ENCODE results near the gene CWF19L1.
A peak's percentile ranks its signal among the peaks of the same experiment; 100 is the strongest.

CWF19L1 gene

DNA sequence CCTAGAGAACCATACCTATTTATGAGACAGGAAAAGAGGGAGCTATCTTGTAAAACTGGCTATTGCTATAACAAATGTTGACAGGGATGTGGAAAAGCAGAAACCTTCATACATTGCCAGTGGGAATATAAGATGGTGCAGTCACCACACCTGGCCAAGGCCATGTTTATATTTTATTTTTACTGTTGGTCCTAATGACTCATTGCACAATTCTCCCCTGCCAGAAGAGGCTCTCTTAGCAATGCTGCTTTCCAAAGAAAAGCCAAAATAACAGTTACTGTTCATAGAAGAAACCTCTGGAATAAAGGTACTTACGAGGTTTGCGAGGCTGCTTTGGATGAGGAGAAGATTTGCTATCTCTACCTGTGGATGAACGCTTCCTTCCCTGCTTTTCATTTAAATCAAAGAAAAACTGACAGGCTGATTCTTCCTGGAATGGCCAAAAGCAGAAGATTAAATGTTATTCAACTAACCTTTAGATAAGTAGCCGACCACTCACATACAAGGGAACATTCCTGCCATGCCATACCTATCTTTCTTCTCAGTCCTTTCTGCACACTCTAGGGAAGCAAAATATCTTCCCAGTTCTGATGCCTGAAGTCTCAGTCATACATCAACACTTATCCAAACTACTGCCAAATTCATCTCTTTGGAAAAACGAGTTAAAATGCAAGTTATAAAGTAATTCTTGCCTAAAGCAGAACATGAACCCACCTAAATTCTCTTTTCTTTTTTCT is 21.8 kb downstream of the CWF19L1 start:
- no peak for FAIRE-seq

DNA sequence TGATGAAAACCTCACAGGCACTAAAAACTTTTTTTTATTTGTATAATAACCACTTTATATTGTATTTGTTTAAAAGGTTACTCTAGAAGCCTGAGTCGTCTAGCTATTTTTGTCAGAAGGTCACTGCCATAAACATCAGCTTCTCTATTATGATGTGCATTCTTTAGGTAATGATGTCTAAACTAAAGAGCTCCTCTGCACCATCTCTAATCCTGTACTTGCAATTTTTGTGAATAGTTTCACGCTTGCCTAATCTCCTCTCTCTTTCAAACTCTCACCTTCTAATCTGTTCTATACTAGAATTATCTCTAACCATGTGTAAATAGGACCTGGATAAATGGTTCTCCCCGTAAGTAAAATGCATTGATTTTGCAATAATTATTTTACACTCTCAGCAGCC is 27.6 kb downstream of the CWF19L1 start:
- FAIRE-seq: no peak

DNA sequence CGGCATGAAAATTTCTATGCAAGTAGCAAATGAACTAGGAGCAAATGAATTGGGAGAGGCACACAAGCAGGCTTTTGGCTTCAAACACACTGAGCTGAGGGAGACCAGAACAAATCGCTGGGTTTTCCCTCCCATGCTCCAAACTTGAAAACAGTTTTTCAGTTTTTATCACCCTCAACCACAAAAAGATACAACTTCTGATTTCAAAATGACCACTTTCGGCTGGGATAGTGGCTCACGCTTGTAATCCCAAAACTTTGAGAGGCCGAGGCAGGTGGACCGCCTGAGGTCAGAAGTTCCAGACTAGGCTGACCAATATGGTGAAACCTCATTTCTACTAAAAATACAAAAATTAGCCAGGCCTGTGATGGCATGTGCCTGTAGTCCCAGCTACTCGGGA is 29.0 kb downstream of the CWF19L1 start:
- FAIRE-seq: no peak

DNA sequence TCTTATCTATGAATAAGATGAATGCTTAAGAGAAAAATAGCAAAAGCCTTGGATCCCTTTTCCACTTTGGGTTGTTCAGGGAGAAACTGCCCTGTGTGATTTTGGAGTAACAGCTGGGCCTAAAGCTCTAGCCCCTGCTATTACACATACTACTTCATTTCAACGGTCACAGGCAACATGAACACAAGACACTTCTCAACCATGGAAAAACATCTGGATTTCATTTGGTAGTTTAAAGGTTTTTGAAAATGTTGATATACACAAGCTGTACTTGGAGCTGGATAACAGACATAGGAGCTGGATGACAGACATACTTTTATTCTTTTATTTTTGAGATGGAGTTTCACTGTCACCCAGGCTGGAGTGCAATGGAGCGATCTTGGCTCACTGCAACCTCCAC is 35.3 kb downstream of the CWF19L1 start:
- no peak for FAIRE-seq

DNA sequence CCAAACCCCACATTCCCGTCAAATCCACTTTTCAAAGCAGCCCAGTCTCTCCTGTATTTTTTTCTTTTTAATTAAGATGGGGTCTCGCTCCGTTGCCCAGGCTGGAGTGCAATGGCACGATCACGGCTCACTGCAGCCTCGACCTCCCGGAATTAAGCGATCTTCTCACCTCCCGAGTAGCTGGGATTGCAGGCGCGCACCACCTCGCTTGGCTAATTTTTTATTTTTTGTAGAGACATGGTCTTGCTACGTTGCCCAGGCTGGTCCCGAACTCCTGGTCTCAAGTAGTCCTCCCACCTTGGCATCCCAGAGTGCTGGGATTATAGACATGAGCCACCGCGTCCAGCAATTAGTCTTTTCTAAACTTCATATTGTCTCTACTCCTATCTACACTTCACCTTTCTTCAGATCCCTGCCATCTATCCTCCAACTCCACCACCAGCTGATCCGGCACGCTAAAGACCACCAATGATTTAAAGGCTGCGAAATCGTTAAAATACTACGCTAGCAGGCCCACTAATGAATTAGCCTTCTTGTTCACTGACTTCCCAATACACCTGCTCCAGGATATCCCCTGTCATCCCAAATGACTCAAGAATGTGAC is 37.5 kb downstream of the CWF19L1 start:
- no peak for FAIRE-seq

DNA sequence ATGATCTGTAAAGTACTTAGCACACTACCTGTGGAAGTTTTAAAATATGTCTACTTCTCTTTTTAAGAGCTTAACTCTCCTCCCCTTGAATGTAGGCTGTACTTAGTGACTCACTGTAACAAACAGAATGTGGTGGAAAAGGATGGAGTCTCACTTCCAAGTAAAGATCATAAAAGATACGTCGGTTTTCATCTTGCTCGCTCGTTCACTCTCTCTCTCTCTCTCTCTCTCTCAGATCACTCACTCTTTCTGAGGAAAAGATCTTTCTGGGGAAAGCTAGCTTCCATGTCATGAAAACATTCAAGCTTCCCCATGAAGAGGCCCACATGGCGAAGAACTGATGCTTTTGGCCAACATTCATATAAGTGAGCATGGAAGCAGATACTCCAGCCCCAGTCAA is 43.6 kb downstream of the CWF19L1 start:
- no peak for FAIRE-seq

DNA sequence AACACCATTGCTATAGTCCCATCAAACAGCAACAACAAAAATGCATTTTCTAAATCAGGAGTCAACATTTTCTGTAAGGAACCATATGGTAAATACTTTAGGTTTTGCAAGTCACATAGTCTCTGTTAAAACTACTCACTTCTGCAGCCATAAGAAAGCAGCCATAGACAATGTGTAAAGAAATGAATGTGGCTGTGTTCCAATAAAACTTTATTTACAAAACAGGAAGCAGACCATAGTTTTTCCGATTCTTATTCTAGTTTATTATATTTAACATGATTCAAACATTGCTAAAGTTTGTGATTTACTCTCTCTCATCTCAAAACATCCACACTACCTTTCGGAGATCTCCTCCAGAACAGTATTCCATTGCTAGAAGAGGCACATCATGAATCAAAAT is 44.9 kb downstream of the CWF19L1 start:
- no peak for FAIRE-seq

DNA sequence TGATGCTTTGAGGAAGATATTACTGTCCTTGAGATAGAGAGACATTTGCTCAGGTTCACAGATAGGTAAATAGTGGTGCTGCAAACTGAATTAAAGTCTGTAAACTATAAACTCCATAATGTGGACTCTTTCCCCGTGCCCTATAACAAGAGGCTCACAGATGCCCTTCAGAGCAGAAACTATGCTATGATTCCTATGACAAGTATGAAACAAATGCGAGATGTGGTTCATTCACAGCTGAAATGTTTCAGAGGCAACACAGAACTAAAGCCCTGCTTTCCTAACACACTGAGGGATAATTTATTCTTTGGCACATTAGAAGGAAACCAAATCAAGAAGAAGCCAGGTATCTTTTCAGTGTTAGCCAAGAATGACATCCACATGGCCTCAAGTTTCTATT is 51.4 kb downstream of the CWF19L1 start:
- no peak for FAIRE-seq

DNA sequence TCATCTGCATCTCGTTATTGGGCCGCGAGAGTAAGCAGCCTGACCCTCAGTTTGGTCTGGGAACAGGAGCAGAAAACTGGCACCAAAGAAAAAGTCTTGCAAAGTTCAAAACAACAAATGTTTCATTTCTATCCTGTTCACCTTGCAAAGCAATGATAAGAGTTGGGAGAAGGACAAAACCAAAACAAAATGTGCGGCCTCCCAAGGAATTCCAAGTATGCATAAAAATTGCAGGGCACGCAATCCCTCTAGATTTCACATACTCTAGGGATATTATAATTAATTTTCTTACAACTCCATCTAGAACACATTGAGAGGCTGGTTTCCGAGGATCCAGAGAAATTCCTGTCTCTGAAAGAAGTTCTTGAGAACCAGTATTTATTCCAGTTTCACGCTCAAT is 58.1 kb downstream of the CWF19L1 start:
- FAIRE-seq: no peak

DNA sequence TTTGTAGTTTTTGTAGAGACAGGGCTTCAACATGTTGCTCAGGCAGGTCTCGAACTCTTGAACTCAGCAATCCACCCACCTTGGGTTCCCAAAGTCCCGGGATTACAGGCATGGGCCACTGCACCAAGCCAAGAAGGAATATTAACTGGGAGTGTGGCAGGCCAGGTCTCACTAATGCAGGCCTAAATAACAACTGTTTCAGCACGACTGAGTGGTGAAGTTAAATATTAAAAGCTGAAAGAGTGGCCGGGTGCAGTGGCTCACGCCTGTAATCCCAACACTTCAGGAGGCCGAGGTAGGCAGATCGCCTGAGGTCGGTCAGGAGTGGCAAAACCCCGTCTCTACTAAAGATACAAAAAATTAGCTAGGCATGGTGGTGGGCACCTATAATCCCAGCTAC is 59.2 kb downstream of the CWF19L1 start:
- no peak for FAIRE-seq

DNA sequence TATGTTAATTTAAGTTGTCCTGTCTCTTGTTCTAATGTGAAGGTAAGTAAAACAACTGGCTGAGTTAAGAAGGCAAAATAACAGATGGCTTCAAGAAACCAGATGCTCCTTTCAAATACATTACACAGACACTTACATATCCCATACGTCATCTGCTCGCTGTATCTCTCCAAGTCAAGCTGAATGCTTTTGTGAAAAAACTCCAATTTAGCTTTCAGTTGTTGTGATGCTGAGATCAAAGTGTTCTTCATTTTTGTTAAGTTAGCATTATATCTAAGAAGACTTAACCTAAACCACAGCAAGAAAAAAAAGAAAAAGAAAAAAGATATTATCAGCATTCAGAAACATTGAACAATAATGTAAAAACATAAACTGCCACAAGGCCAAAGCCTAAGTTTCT is 63.1 kb downstream of the CWF19L1 start:
- peak; percentile 17 for FAIRE-seq

DNA sequence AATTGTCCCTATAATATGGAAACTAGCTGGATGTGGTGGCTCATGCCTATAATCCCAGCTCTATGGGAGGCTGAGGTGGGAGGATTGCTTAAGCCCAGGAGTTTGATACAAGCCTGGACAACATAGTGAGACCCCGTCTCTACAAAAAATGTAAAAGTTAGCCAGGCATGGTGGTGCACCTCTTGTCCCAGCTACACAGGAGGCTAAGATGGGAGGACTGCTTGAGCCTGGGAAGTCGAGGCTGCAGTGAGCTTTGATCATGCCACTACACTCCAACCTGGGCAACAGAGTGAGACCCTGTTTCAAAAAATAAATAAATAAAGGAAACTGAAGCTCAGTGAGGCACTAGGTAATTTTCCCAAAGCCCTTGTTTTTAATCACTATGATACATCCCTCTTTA is 65.9 kb downstream of the CWF19L1 start:
- FAIRE-seq: no peak

DNA sequence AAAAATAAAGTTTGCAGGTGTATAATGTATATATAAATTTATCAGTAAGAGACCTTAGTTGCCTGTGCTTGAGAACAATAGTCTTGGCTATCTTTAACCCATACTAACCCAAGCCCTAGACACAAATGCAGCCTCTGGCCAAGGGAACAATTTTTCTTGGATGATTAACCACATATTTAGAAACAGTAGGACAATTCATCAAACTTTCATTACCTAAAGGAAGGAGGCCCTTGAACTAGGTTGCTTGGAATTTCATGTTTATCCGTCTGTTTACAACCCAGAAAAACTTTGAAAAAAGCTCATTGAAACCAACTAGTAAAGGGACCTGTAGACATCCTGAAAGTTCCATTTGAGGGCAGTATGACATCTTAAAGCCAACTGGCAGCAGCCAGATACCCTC is 72.7 kb downstream of the CWF19L1 start:
- FAIRE-seq: no peak

DNA sequence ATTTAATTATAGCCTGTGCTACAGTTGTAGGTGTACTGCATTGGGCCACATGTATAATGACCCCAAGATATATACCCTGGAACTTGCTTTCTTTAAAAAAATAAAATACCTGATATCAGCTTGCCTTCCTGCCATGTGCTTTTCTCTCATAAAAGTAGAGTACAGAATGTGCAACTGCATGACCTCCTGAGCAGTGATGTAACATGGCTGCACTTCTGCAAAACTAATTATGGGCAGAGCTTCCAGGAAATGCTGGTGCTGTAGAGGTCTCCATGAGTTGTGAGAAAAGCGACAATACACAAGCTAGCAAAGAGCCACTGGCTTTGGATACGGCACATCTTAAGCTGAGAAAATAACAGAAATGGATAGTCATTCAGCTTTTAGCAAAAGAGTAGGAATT is 75.1 kb downstream of the CWF19L1 start:
- FAIRE-seq: no peak

DNA sequence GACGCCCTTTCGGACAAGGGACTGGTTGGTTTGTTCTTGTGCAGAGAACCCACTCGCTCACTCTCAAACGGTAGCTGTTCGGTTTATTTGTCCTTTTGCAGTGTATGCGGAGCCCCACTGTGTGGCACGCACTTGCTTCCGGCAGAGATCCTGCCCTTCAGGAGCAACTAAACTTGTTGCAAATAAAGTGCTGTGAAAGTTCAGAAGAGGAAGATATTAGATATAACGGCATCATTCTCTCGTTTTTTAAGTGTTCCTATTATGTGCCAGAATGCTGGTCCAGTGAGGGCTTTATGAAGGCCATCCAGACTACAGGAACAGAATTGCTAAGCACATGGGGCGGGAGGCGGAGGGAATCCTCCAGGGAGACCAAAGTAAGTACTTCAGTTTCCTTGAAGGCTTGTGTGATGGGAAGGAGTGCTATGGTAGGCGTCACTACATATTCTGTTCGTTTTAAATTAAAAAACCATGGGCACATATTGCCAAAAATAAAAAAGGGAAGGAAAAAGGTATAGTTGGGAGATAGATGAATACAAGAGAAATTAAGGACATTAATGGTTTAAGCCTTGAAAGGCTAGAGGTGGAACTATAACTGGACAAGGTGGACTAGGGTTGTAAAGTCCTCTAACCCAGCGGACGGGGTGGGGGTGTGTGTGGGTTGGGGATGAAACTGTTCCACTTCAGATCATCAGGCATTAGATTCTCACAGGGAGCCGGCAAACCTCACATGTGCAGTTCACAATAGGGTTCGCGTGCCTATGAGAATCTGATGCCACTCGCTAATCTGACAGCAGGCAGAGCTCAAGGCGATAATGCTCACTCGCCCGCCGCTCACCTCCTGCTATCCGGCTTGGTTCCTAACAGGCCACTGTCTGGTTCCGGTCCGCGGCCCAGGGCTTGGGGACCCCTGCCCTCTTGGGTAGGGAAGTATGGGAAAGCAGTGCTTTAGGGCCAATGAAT is 80.9 kb downstream of the CWF19L1 start:
- no peak for FAIRE-seq

DNA sequence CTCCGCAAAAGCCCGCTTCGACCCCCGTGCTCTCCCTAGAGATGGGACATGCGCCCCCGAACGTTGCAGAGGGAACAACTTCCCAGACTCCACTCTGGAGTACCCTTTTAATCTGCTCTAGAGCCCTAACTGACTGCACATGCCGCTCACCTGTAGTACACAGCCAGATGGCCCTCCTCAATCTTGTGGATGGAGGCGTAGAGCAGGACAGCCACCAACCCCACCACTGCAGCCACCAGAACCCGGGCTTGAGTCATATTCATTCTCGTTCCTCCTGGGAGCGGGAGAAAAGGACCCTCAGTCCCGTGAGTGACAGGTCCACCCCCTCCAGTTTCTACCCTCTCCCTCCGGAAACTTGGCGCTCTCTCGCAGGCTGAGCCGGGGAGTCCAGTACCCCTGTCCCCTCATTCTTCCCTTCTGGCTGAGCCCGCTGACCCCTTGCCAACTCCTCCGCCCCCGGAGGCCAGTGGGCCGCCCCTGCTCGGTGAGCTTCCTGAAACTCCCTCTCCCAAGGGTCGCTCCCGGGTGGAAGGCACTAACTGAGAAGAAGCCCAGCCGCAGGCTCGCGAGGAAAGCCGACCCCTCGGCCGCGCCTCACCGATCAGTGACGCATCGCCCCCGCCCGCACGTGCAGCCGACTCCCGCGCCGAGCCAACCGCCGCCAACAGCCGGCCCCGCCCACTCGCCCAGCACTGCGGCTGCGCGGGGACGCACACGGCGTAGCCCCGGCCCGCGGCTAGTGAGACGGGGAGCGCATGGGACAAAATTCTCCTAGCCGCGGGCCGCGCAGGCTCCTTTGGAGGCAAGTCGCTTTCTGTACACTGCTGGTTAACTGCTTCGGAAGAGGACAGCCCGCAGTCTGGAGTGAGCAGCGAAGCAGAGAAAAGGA is 81.8 kb downstream of the CWF19L1 start, which contains the start of gene ERLIN1:
Gene ERLIN1, minus strand, starts transcription at position 666 of the 889 bp plus-strand sequence. Its CDS starts 403 bp downstream, at position 263.
- no peak for FAIRE-seq

DNA sequence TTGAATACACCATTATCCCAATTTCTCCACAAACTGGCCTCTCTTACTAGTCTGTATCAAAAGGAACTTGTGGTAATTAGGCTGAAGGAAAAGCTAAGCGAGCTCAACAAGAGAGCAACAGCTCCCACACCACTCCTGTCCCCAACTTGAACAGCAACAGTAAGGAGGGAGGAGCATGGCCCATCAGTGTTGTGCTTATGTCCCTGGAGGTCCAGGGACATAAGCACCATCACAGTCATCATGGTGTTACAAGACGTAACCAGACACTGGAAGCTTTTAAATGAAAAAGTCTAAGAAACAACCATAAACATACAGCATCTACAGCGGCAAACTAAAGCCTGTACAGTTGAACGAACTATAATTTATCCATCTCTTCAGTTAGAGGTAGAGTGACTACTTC is 82.6 kb downstream of the CWF19L1 start:
- no peak for FAIRE-seq

DNA sequence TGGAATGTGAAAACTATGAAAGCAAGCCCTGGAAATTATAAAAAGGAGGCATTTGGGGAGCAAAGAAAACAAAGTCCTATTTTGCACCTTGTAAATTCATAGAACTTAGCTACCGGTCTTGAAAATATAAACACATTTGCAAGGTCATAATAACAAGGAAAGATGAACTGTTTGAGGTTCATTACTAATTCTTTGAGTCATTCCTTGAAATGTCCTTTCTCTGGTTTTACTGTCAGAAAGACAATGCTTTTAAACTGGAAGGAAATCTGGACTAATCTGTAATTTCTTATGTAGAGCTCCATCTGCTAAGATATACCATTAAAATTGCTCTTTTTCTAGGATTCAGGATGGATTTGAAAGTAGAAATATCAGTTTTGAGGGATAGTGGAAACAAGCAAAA is 83.0 kb downstream of the CWF19L1 start:
- FAIRE-seq: no peak

DNA sequence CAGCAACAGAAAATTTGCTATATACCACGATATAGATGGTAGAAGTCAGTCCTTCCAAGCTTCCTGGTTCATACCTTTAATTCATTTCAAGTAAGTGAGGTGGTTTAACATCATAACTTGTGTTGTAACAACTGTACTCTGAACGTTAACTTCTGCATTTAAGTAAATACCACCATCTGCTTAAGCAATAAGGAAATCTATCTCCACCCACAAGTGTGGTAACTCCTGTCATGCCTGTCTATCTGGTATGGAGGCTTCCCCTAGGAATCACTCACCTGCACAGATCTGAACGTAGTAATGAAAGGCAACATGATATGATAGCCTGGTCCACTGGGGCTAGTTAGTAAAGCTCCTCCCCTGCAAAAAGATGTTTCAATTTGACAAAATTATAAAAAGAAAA is 84.0 kb downstream of the CWF19L1 start:
- FAIRE-seq: no peak

DNA sequence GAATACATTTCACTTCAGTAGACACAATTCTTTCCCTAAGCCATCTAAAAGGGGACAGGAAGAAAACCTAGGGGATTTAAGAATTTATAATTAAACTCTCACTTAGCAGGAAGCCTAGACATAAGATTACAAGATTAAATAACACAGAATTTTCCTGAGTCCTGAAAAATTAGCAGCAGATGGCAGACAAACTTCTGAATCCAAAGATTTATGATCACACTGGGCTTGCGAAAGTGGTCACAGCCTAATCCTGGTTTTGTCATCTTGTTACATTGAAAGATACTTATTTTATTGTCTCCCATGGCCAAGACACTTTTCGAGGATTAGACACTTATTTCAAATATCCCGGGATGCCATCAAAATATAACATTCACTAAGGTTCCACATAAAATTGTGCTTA is 84.5 kb downstream of the CWF19L1 start:
- no peak for FAIRE-seq
